ENCODE measurements around the gene TMEM272. TPM values are rescaled to one million over a fixed set of nuclear protein-coding genes. Genes with fewer than 3 reads are reported as not detected.
A peak's percentile ranks its signal among the peaks of the same experiment; 100 is the strongest.

Gene TMEM272
- total RNA-seq, 5 donors from 2014 or later (not counting 1 experiment from before 2014, with no cell fraction given): 5.2 to 9.0 (median 8.8) TPM

DNA sequence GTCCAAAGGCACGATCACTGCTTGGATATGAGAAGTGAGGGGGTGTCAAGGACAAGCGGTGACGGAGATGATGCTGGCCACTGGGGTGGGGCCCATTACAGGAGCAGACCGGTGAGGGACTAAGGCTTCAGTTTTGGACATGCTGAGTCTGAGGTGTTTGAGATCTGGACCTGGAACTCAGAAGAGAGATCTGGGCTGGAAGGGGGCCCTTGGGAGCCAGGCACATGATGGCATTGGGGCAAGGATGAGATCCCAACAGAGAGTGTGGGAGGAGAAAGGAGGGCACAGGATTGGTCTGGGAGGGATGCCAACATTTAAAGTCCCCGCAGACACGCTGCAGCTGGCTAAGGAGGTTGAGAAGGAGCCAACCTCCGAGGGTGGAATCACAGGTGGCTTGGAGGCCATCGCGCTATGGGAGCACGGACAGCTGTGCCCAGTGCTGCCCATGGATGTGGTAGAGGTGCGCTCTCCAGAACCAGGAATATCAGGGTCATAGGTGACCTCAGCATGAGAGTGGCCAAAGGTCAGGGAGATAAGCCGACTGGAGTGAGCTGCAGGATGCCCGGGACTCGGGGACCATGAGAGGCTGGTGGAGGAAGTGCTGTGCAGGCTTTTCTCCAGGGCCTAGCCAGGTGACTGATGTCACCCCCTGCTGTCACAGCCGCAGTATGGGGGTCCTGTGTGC, 62.8 kb downstream of the TMEM272 start:
- Mint-ChIP-seq H3K9me3 (no peaks in the 10 kb centered on the region), H3K27me3 (no peaks in the 10 kb centered on the region), H3K4me3 (no peak overlapping the region), H3K36me3 (peaks cover 32% of the 10 kb centered on the region), H3K27ac (peak overlapping the region in 1 of 2 donors; percentile 21), H3K4me1 (peaks cover 4 to 5% (median 5%) of the 10 kb centered on the region in 3 donors)
- 93% methylated on average over 14 of the region's 15 CpGs for WGBS (ENCODE audit: insufficient coverage)
- peaks cover 0 to under 1% of the 10 kb centered on the region in 2 experiments for H3K4me1 ChIP-seq (ENCODE audit: control insufficient read depth in 1 of 2, extremely low read depth in 1 of 2, insufficient read depth in 2 of 2, low read length in 2 of 2)
- no peak for DNase-seq
- no peaks in the 10 kb centered on the region for H3K27me3 ChIP-seq (replicated peaks in 1 of 2; ENCODE audit: control insufficient read depth in 2 of 2, extremely low read depth in 1 of 2, insufficient read depth in 2 of 2, low read length in 1 of 2)
- no peak for ATAC-seq (replicated peaks in 1 of 4)
- ChIA-PET CTCF (interaction anchor here in 1 of 2 donors (1.4 kb wide), 1 partner anchor 16 kb away, joined by 3 read pairs; no protein-coding TSS in a partner anchor), POLR2A (no interaction called here)
- H3K4me3 ChIP-seq (ENCODE audit: control insufficient read depth in 1 of 2, extremely low read depth in 1 of 2, low read length in 1 of 2): no peak overlapping the region
- peaks cover 4 to 5% of the 10 kb centered on the region in 2 donors for H3K36me3 ChIP-seq (ENCODE audit: control insufficient read depth in 2 of 2, extremely low read depth in 1 of 2, insufficient read depth in 1 of 2, low read length in 1 of 2)
- no peak overlapping the region for H3K27ac ChIP-seq (ENCODE audit: low read length)
- H3K9me3 ChIP-seq: no peaks in the 10 kb centered on the region

DNA sequence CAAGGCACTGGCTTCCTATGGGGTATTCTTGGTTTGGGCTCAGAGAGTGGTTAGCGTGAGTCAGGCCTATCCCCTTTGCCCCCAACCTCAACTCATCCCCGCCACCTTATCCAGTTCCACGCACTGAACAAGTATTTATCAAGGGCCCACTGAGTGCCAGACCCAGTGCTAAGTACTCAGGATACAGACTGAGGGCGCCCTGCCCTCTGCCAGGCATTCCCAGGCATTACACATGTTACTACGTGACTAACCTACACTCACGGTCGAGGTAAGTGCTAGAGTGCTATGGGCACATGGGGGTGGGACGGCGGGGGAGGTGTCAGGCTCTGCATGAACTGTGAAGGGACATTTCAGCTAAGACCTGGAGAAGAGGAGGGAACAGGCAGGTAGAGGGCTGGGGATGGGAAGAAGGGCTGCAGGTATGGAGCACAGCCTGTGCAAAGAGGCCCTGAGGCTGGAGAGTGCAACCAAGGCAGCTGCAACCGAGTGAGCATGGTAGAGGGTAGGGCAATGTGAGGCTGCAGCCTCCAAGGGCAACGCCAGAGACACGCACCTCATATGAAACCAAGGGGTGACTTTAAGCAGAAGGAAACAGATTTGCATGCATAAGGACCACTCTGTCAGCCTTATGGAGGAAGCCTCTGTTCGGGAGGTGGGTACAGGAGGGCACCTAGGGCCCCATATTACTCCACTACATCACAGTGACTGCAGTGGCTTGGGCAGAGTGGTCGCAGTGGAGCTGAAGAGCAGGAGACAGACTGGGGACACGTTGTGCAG, 63.5 kb downstream of the TMEM272 start:
- peak in 2 of 4 experiments; percentile 32 to 44 for ATAC-seq (replicated peaks in 1 of 4)
- Histone ChIP-seq H3K9me3 (no peaks in the 10 kb centered on the region), H3K4me3 (ENCODE audit: control insufficient read depth in 1 of 2, extremely low read depth in 1 of 2, low read length in 1 of 2) (no peak overlapping the region), H3K27me3 (replicated peaks in 1 of 2; ENCODE audit: control insufficient read depth in 2 of 2, extremely low read depth in 1 of 2, insufficient read depth in 2 of 2, low read length in 1 of 2) (no peaks in the 10 kb centered on the region), H3K4me1 (ENCODE audit: control insufficient read depth in 1 of 2, extremely low read depth in 1 of 2, insufficient read depth in 2 of 2, low read length in 2 of 2) (no peaks in the 10 kb centered on the region), H3K36me3 (ENCODE audit: control insufficient read depth in 2 of 2, extremely low read depth in 1 of 2, insufficient read depth in 1 of 2, low read length in 1 of 2) (peaks cover 4 to 5% of the 10 kb centered on the region in 2 donors), H3K27ac (ENCODE audit: low read length) (no peak overlapping the region)
- H3K4me3 Mint-ChIP-seq: no peak overlapping the region
- DNase-seq: peak in 1 of 35 experiments; percentile 25
- no peaks in the 10 kb centered on the region for H3K27me3 Mint-ChIP-seq
- H3K9me3 Mint-ChIP-seq: no peaks in the 10 kb centered on the region
- peaks cover 0 to 5% (median 0%) of the 10 kb centered on the region in 3 donors for H3K4me1 Mint-ChIP-seq
- ChIA-PET POLR2A (no interaction called here), CTCF (no interaction called here)
- no peak overlapping the region for H3K27ac Mint-ChIP-seq
- peaks cover 29% of the 10 kb centered on the region for H3K36me3 Mint-ChIP-seq
- WGBS (ENCODE audit: insufficient coverage): 84% methylated on average over 10 of the region's 15 CpGs

DNA sequence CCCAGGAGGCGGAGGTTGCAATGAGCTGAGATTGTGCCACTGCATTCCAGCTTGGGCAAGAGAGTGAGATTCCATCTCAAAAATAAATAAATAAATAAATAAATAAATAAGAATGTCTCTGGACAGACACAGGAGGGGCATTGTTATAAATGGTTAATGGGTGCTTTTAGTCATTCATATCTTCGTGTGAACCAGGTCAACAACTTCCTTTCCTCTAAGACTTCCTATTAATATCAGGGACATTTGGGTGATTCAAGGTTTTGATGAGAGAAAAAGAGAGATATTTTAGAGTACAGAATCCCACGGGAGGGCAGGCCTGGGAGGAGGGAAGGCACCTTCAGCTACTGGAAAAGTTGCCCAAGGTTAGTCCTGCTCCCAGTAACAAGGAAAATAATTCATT, 64.9 kb downstream of the TMEM272 start:
- no peaks in the 10 kb centered on the region for H3K27me3 Mint-ChIP-seq
- H3K27ac ChIP-seq (ENCODE audit: low read length): no peak overlapping the region
- H3K36me3 Mint-ChIP-seq: peaks cover 20% of the 10 kb centered on the region
- H3K4me1 ChIP-seq (ENCODE audit: control insufficient read depth in 1 of 2, extremely low read depth in 1 of 2, insufficient read depth in 2 of 2, low read length in 2 of 2): no peaks in the 10 kb centered on the region
- no peaks in the 10 kb centered on the region for H3K27me3 ChIP-seq (replicated peaks in 1 of 2; ENCODE audit: control insufficient read depth in 2 of 2, extremely low read depth in 1 of 2, insufficient read depth in 2 of 2, low read length in 1 of 2)
- CTCF ChIA-PET: no interaction called here
- H3K36me3 ChIP-seq (ENCODE audit: control insufficient read depth in 2 of 2, extremely low read depth in 1 of 2, insufficient read depth in 1 of 2, low read length in 1 of 2): peaks cover 2 to 4% of the 10 kb centered on the region in 2 donors
- H3K4me3 ChIP-seq (ENCODE audit: control insufficient read depth in 1 of 2, extremely low read depth in 1 of 2, low read length in 1 of 2): no peak overlapping the region
- no peak overlapping the region for H3K27ac Mint-ChIP-seq
- WGBS (ENCODE audit: insufficient coverage): no CpG with 5 or more reads among the region's 3 CpGs
- H3K4me1 Mint-ChIP-seq: peaks cover 0 to 5% (median 0%) of the 10 kb centered on the region in 3 donors
- no peaks in the 10 kb centered on the region for H3K9me3 ChIP-seq
- no peak for ATAC-seq (replicated peaks in 1 of 4)
- POLR2A ChIA-PET: no interaction called here
- no peaks in the 10 kb centered on the region for H3K9me3 Mint-ChIP-seq
- no peak overlapping the region for H3K4me3 Mint-ChIP-seq
- DNase-seq: no peak

DNA sequence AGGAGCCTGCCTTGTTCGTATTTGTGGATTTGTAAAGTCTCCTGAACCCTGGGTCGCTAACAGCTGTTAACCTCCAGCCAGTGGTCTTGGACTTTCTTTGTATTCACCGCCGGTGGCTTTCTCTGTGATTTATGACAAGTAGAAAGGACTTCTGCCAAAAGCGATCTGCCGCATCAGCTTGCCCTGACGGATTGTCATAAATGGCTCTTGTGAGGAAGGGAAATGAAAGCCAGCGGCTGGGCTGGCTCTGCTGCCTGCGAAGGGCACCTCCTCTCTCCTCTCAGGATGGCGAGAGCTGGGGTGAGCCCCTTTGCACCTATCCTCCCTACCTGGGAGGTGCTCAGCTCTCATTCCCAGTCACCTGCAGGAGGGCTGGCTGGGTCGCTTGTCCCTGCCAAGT, 66.6 kb downstream of the TMEM272 start:
- H3K4me3 ChIP-seq (ENCODE audit: control insufficient read depth in 1 of 2, extremely low read depth in 1 of 2, low read length in 1 of 2): no peak overlapping the region
- POLR2A ChIA-PET: interaction anchor here in 1 of 2 donors (0.6 kb wide), 1 partner anchor 31 kb away, joined by 3 read pairs; no protein-coding TSS in a partner anchor
- peaks cover 2 to 6% of the 10 kb centered on the region in 2 donors for H3K36me3 ChIP-seq (ENCODE audit: control insufficient read depth in 2 of 2, extremely low read depth in 1 of 2, insufficient read depth in 1 of 2, low read length in 1 of 2)
- H3K9me3 ChIP-seq: no peaks in the 10 kb centered on the region
- no peak overlapping the region for H3K4me3 Mint-ChIP-seq
- no peaks in the 10 kb centered on the region for H3K4me1 ChIP-seq (ENCODE audit: control insufficient read depth in 1 of 2, extremely low read depth in 1 of 2, insufficient read depth in 2 of 2, low read length in 2 of 2)
- peaks cover 16% of the 10 kb centered on the region for H3K36me3 Mint-ChIP-seq
- CTCF ChIA-PET: no interaction called here
- no peaks in the 10 kb centered on the region for H3K9me3 Mint-ChIP-seq
- H3K27ac Mint-ChIP-seq: no peak overlapping the region
- 62% methylated on average over 6 of the region's 11 CpGs for WGBS (ENCODE audit: insufficient coverage)
- no peak overlapping the region for H3K27ac ChIP-seq (ENCODE audit: low read length)
- no peaks in the 10 kb centered on the region for H3K27me3 ChIP-seq (replicated peaks in 1 of 2; ENCODE audit: control insufficient read depth in 2 of 2, extremely low read depth in 1 of 2, insufficient read depth in 2 of 2, low read length in 1 of 2)
- H3K4me1 Mint-ChIP-seq: peaks cover 0 to 5% (median 0%) of the 10 kb centered on the region in 3 donors
- ATAC-seq (replicated peaks in 1 of 4) (no peak), DNase-seq (no peak)
- H3K27me3 Mint-ChIP-seq: no peaks in the 10 kb centered on the region

DNA sequence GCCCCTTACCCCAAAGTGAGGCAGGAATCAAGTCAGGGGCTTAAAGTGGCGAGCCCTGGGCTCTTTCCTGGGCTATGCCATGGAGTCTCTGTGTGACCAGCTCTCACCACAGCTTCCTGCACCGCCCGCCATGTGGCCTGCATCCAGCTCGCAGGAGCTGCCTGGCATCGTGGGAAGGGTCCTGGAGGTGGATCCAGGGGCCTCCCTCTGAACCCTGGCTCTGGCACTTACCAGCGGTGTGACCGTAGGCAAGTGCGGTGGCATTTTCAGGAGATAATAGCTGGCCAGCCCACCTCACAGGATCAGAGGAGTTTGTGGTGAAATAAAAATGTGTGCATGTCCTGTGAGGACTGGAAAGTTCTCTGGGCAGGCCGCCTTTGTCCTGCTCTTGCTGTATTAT, 67.1 kb downstream of the TMEM272 start:
- Mint-ChIP-seq H3K27ac (no peak overlapping the region), H3K4me3 (no peak overlapping the region), H3K27me3 (no peaks in the 10 kb centered on the region), H3K4me1 (peaks cover 0 to 5% (median 0%) of the 10 kb centered on the region in 3 donors), H3K36me3 (peaks cover 16% of the 10 kb centered on the region), H3K9me3 (no peaks in the 10 kb centered on the region)
- CTCF ChIA-PET: no interaction called here
- Histone ChIP-seq H3K27me3 (replicated peaks in 1 of 2; ENCODE audit: control insufficient read depth in 2 of 2, extremely low read depth in 1 of 2, insufficient read depth in 2 of 2, low read length in 1 of 2) (no peaks in the 10 kb centered on the region), H3K36me3 (ENCODE audit: control insufficient read depth in 2 of 2, extremely low read depth in 1 of 2, insufficient read depth in 1 of 2, low read length in 1 of 2) (peaks cover 2 to 10% of the 10 kb centered on the region in 2 donors), H3K4me3 (ENCODE audit: control insufficient read depth in 1 of 2, extremely low read depth in 1 of 2, low read length in 1 of 2) (no peak overlapping the region), H3K4me1 (ENCODE audit: control insufficient read depth in 1 of 2, extremely low read depth in 1 of 2, insufficient read depth in 2 of 2, low read length in 2 of 2) (no peaks in the 10 kb centered on the region), H3K9me3 (no peaks in the 10 kb centered on the region), H3K27ac (ENCODE audit: low read length) (no peak overlapping the region)
- 81% methylated on average over 7 of the region's 9 CpGs for WGBS (ENCODE audit: insufficient coverage)
- ATAC-seq (replicated peaks in 1 of 4) (no peak), DNase-seq (no peak)
- POLR2A ChIA-PET: interaction anchor here in 1 of 2 donors (0.6 kb wide), 1 partner anchor 31 kb away, joined by 3 read pairs; no protein-coding TSS in a partner anchor

DNA sequence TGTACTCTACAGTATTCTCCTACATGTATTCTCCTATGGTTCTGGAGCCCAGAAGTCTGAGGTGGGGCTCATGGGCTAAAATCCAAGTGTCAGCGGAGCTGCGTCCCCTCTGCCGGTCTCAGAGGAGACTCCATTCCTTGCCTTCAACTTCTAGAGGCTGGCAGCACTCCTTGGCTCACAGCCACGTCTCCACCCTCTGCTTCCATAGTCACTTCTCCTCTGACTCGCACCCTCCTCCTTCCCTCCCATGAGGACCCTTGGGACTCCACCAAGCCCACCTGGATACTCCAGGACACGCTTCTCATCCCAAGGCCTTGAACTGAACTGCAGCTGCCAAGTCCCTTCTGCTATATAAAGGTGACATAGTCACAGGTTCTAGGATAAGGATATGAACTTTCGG, 68.8 kb downstream of the TMEM272 start:
- no peaks in the 10 kb centered on the region for H3K9me3 Mint-ChIP-seq
- no peaks in the 10 kb centered on the region for H3K27me3 ChIP-seq (replicated peaks in 1 of 2; ENCODE audit: control insufficient read depth in 2 of 2, extremely low read depth in 1 of 2, insufficient read depth in 2 of 2, low read length in 1 of 2)
- no peak overlapping the region for H3K27ac ChIP-seq (ENCODE audit: low read length)
- no peaks in the 10 kb centered on the region for H3K9me3 ChIP-seq
- H3K4me3 Mint-ChIP-seq: no peak overlapping the region
- no peak overlapping the region for H3K4me3 ChIP-seq (ENCODE audit: control insufficient read depth in 1 of 2, extremely low read depth in 1 of 2, low read length in 1 of 2)
- WGBS (ENCODE audit: insufficient coverage): 64% methylated on average over 3 of the region's 7 CpGs
- no peaks in the 10 kb centered on the region for H3K4me1 ChIP-seq (ENCODE audit: control insufficient read depth in 1 of 2, extremely low read depth in 1 of 2, insufficient read depth in 2 of 2, low read length in 2 of 2)
- no peaks in the 10 kb centered on the region for H3K4me1 Mint-ChIP-seq
- no peak overlapping the region for H3K27ac Mint-ChIP-seq
- peaks cover 20% of the 10 kb centered on the region for H3K36me3 Mint-ChIP-seq
- ChIA-PET CTCF (no interaction called here), POLR2A (no interaction called here)
- ATAC-seq (replicated peaks in 1 of 4): no peak
- no peaks in the 10 kb centered on the region for H3K27me3 Mint-ChIP-seq
- H3K36me3 ChIP-seq (ENCODE audit: control insufficient read depth in 2 of 2, extremely low read depth in 1 of 2, insufficient read depth in 1 of 2, low read length in 1 of 2): peaks cover 2 to 12% of the 10 kb centered on the region in 2 donors
- DNase-seq: no peak

All from T-cell (primary cell).